GM11168 (cell line): ENCODE results near the gene SF3B1.
"Not testable (repeated sequence)": the region's sequence is repeated elsewhere in the genome, so short reads cannot be mapped to it uniquely, and the experiment has no call there.

ENCODE experiments used
- in situ Hi-C: fragments of 300-500 bp; cut with MboI; formaldehyde crosslinking; loops from one replicate; pipeline ENCODE4 v1.12.0; 2022; ENCODE audit warnings: low sequenced_read_pairs; ENCODE audit not compliant: unreplicated experiment

Gene SF3B1

GRCh38 chr2:197442857-197443256, 8.0 kb upstream of the SF3B1 start:
- in situ Hi-C loops, result no loop called here

GRCh38 chr2:197437380-197437779, 2.6 kb upstream of the SF3B1 start:
- in situ Hi-C loops, result no loop called here

- in situ Hi-C loops, result no loop called here
Observed at GRCh38 chr2:197435598-197436420, 981 bp upstream of the SF3B1 start.

GRCh38 chr2:197433780-197434438, 919 bp downstream of the SF3B1 start:
- in situ Hi-C loops, result no loop called here

GRCh38 chr2:197432527-197432926, 2.3 kb downstream of the SF3B1 start:
- in situ Hi-C loops, result not testable (repeated sequence)

GRCh38 chr2:197431858-197432257, 3.0 kb downstream of the SF3B1 start:
- in situ Hi-C loops, result no loop called here

GRCh38 chr2:197427986-197428385, 6.8 kb downstream of the SF3B1 start:
- in situ Hi-C loops, result no loop called here

- in situ Hi-C loops, result no loop called here
Observed at GRCh38 chr2:197426723-197427603, 7.9 kb downstream of the SF3B1 start.

- in situ Hi-C loops, result no loop called here
Observed at GRCh38 chr2:197425550-197425949, 9.3 kb downstream of the SF3B1 start.

GRCh38 chr2:197423307-197423706, 11.5 kb downstream of the SF3B1 start:
- in situ Hi-C loops, result no loop called here

- in situ Hi-C loops, result no loop called here
Observed at GRCh38 chr2:197419438-197419837, 15.4 kb downstream of the SF3B1 start.

- in situ Hi-C loops, result no loop called here
Observed at GRCh38 chr2:197416268-197416667, 18.6 kb downstream of the SF3B1 start.

- in situ Hi-C loops, result no loop called here
Observed at GRCh38 chr2:197414515-197414914, 20.3 kb downstream of the SF3B1 start.

- in situ Hi-C loops, result no loop called here
Observed at GRCh38 chr2:197414039-197414438, 20.8 kb downstream of the SF3B1 start.

GRCh38 chr2:197405582-197405981, 29.2 kb downstream of the SF3B1 start:
- in situ Hi-C loops, result no loop called here

GRCh38 chr2:197399887-197400540, 34.8 kb downstream of the SF3B1 start:
- in situ Hi-C loops, result loop anchor here (25.0 kb wide), 1 partner anchor 638 kb away; no protein-coding TSS in a partner anchor

- in situ Hi-C loops, result loop anchor here (25.0 kb wide), 1 partner anchor 637 kb away; no protein-coding TSS in a partner anchor
Observed at GRCh38 chr2:197398913-197399312, 35.9 kb downstream of the SF3B1 start.

- in situ Hi-C loops, result loop anchor here (25.0 kb wide), 1 partner anchor 629 kb away; no protein-coding TSS in a partner anchor
Observed at GRCh38 chr2:197391220-197391717, 43.6 kb downstream of the SF3B1 start.

GRCh38 chr2:197388866-197389587, 45.8 kb downstream of the SF3B1 start:
- in situ Hi-C loops, result loop anchor here (25.0 kb wide), 1 partner anchor 627 kb away; no protein-coding TSS in a partner anchor
